GM18868 (cell line): ENCODE data around the gene SYT5.
"Not testable (repeated sequence)": the region's sequence is repeated elsewhere in the genome, so short reads cannot be mapped to it uniquely, and the experiment has no call there.

ENCODE experiments used
- ATAC-seq: cut with Tn5 transposase; IDR thresholded peaks from one replicate; pipeline ENCODE4 v1.9.1; 2021; ENCODE audit warnings: mild to moderate bottlenecking, moderate library complexity; ENCODE audit not compliant: unreplicated experiment

Gene SYT5

DNA sequence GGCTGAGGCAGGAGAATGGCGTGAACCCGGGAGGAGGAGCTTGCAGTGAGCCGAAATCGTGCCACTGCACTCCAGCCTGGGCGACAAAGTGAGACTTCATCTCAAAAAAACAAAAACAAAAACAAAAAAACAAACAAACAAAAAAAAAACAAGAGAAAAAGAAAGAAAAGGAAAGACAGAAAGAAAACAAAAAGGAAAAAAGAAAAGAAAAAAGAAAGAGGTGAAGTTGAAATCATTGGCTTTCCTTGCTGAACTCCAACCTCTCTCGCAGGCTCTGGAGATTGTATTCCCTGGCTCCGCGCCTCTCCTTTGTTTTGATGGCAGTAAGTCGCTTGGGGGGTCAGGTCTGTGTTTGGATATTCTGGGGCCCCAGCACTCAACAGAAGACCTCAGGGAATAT, 7.8 kb downstream of the SYT5 start:
- not testable (repeated sequence) for ATAC-seq

DNA sequence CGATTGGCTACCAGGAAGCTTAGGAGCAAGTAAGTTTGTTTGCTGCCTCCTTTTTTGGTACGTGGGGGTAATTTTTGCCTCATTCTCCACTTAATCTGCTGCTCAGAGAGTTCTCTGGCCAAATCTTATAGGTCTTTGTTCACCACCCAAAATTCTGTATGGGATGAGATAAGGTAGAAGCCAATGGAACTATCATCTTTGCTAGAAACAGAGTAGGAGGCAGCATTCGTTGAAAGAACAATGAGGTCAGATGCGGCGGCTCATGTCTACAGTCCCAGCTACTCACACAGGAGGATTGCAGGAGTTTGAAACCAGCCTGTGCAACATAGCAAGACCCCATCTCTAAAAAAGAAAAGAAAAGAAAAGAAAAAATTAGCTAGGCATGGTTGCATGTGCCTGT, 8.6 kb downstream of the SYT5 start:
- ATAC-seq = no peak

DNA sequence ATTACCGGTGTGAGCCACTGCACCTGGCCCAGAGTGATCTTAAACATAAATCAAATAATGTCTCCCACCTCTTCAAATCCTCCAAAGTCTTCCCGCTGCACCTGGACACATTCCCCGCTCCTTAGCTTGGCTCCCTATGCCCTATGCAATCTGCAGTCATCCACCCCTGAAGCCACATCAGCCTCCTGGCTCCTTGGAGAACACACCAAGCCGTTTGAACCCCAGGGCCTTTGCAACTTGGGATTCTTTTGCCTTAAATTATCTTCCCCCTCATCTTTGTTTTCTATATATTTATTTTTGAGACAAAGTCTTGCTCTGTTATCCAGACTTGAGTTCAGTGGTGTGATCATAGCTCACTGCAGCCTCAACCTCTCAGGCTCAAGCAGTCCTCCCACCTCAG, 11.0 kb downstream of the SYT5 start:
- ATAC-seq = no peak

DNA sequence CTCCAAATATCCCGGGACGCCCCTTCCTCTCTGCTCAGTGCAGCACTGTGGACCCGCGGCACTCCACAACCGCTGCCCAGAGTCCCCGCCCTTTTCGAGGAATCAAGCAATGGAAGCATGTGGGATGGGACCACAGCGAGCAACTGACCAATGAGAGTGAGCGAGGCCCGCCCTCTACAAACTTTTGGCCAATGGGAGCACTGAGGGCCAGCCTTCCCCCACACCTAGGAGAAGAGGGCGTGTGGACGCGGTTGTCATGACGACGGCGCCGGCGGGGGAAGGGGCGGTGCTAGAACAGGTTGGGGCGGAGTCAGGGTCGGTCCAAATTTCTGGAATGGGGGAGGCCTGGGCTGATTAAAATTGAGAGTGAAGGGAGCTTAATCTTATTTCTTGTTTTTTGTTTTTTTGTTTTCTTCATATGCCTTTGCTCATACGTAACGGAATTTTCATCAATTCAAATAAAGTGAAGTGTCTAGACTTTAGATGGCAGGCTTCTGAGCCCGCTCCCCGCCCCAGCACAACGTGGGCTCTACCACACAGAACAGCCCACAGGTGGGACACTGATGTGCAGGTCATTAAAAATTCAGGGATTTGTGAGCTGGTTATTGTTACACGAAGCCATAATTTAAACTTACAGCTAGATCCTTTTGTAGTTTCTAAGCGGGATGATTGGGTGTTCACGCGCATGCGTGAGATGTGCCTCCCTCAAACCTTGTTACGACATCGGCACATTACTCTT, 13.4 kb downstream of the SYT5 start, which contains the start of gene DNAAF3:
Gene DNAAF3, minus strand, starts transcription at position 84 of the 739 bp plus-strand sequence. CDS start 200 bp downstream, outside the sequence.
- ATAC-seq = peak; percentile 68

DNA sequence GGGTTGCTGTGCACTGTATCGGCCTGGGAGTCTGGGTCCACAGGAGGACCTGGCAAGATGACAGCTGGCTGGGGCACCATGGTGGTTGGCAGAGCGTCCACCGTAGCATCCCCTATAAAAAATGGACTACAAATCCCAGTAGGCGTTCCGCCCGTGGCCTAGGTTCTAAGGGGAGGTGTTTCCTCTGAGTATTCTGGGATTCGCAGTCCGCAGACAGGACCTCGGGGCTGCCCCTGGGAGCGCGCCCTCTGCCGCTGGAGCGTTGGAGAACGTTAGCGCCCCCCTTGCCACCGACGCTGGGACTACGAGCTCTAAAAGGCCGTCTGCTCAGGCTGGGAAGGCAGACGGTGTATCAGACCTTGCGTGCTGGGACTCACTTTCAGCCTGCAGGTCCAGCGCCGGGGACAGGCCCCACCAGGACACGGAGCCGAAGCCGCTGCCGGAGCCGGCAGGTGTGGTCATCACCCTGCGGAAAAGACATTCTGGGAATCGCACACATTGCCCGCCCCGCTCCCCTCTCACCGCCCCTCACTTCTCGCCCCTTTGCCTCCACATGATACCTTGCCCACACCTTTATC, 14.0 kb downstream of the SYT5 start:
- ATAC-seq = no peak

DNA sequence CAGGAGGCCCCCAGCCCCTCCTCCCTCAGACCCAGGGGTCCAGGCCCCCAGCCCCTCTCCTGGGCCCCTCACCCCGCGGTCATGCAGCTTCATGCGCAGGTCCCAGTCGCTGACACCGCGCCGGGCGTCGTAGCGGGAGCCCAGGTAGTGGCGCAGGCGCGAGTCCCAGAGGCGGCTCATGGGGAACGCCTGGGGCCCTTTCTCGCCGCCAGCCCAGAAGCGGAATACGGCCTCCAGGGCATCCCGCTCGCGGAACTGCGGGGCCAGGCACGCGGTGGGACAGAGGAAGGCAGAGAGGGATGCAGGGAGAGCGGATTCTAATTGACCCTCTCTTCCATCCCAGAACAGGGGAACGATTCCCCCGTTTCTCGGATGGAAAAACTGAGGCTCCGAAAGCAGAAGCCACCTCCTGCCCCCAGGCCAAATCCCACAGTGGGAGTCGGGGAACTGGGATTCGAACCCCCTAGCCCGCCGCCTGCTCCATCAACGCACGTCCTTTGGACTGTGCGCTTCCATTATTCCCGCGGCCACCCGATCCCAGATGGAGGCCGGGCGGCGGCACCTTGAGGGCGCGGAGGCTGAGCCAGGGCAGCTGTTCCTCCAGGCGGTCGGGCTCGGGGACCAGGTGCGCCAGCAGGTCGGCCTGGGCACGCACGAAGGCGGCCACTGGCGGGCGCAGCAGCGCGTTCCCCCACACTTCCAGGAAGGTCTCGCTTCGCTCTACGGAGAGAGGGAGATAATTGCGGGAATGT, 18.3 kb downstream of the SYT5 start:
- no peak for ATAC-seq

GRCh38 chr19:55160986-55161365, 19.1 kb downstream of the SYT5 start:
- no peak for ATAC-seq

DNA sequence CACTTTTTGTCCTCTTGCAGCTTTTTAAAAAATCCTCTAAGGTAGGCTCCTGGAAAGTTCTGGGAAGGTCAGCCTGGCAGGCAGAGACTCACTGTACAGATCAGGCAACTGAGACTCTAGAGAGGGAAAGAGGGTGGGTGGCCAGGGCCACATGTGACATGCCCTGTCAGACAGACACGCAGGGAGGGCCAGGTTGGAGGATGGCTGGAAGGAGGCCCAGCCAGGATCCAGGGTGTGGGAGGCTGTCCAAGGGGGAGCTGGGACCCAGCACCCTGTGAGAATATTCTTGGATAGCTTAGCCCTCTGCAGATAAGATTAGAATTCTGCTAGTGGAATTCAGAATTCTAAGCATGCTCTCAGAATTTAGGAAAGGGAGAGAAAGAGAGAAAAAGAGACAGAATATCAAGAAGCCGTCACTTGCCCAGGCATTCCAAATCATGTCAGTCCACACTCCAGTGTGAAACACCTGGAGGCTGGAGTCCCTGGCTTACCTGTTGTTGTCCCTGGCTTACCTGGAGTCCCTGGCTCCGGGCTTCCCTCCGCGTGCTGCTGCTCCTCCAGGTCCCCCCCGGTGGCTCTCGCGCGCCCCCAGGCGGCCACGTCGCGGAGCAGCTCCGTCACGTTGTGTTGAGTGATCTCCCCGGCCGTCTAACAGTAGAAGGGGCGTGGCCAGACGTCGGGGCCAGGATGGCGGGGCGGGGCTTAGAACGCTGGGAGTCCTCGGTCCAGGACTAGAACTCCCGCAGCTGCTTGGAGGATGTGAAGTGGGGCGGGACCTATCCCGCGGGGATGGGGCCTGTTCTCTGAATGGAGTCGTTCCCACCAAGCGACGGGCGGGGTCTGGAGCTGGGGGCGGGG, 19.7 kb downstream of the SYT5 start:
- peak; percentile 67 for ATAC-seq

DNA sequence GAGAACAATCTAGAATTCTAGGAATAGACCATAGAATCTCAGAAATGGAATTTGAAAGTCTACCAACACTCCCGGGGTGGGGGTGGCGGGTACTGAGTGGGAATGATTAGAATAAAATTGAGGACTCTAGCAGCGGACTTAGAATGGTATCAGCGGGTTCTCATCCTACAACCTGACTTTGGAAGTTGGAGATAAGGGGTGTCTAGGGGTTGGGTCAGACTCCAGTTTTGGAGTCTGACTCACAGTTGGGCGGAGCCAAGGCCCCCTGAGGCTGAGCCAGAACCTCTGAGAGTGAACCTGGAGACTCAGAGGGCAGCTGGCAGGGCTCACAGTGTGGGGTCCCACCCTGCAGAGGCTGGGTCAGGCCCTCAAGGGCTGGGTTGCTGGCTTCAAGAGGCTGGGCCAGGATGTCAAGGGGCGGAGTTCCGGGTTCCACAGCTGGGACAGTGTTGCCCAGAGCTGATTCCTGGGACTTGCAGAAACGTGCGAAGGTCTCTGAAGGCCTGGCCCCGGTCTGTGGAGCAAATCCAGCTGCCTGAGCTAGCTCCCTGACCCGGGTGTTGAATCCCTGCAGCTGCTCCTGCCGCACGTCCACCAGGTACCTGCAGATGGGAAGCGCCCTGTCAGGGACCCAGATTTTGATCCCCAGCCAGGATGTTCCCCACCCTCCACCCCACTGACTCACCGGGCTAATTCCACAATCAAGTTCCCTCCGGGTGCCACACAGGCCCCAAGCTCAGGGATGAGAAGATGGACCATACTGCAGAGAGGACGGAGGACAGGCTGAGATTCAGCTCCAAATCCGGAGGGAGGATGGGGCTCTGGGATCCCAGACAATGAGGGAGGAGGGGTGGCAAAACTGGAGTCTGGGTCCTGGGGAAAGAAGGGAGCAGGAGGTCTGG, 21.0 kb downstream of the SYT5 start:
- ATAC-seq = no peak

GRCh38 chr19:55158423-55158822, 21.7 kb downstream of the SYT5 start:
- ATAC-seq = no peak

DNA sequence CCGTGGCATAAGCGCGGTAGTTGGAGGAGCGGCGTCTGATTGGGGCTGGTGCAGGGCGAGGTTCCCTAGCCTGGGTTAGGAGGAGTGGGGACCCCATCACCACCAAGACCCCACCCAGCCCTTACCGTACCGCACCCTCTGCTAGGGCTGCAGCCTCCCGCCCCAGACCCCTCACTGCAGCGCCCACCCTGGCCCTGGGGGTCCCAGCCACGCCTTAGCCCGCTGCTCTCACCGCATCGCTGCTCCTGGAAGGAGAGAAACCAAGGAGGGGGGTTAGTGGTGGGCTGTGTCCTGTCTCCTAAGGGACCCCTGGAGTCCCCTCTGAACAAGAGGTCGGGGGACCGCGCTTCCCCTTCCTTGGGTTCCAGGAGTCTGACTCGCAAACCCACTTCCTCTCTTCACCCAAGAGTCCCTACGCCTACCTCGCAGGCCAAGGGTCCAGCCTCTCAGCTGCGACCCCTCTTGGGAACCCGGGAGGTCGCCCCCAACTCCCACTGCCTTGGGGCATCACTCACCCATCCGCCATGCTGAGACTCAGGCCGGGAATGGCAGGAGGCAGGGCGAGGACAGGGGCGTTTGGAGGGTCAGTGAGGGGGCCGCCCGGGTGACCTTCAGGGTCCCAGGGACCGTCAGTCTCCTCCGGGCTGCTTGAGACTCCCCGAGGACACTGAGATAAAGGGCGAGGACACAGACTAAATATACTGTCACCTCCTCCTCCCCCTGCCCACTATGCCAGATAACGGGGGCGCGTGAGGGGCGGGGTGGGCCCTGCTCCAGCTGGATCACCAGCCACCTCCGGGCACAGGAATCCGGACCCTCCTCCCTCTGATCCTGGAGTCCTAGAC, 22.8 kb downstream of the SYT5 start, which contains the start of gene TNNI3:
Gene TNNI3, minus strand, starts transcription at position 669 of the 845 bp plus-strand sequence. Its CDS starts 143 bp downstream, at position 526.
- no peak for ATAC-seq

DNA sequence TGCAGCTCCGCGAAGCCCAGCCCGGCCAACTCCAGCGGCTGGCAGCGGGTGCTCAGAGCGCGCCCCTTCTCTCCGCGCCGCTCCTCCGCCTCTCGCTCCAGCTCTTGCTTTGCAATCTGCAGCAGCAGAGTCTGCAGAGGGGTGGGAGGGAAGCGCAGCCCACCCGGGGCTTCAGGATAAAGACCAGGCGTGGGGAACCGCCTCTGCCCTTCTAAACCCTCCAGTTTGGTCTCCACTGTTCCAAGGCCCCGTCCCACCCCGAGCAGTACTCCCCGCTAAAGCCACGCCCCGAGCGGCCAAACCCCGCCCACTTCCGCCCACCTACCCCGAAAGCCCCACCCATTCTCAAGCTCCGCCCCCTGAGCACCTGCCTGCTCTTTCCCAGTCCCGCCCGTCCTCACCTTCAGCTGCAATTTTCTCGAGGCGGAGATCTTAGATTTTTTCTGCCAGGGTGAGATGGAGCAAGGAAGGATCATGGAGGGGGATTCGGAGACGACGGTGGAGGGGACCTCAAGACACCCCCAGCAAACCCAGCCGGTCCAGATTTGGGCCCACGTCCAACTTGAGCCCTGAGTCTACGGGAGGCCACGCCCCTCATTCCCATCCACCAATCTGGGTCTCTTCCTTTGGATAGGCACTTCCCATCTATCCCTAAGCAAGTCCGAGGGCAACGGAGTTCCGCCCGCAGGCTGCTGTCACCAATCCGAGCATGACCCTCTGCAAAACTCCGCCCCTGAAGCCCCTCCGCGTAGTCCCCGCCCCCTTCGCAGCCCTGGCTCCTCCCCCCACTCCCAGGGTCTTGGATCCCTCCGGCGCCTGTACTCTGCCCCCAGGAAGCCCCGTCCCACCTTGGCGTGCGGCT, 23.7 kb downstream of the SYT5 start:
- no peak for ATAC-seq

- not testable (repeated sequence) for ATAC-seq
Measured at GRCh38 chr19:55155784-55156183, 24.3 kb downstream of the SYT5 start.

- no peak for ATAC-seq
Measured at GRCh38 chr19:55153652-55154264, 26.3 kb downstream of the SYT5 start.

DNA sequence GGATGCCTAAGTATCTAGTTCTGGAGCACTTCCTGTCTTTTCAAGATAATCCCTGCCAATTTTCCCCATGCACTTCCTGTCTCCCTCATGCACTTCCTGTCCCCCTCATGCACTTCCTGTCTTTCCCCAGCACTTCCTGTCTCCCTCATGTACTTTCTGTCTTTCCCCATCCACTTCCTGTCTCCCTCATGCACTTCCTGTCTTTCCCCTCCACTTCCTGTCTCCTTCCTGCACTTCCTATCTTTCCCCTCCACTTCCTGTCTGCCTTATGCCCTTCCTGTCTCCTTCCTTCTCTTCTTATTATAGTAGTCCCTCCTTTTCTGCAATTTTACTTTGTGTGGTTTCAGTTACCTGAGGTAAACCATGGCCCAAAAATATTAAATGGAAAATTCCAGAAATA, 28.1 kb downstream of the SYT5 start:
- ATAC-seq = no peak

- ATAC-seq = no peak
Measured at GRCh38 chr19:55149078-55150003, 30.7 kb downstream of the SYT5 start, which contains the start of gene TNNT1. TSS of gene TNNT1 (minus strand) at chr19:55149206. CDS start at chr19:55147157, 2,049 bp downstream.
